Rectal smooth muscle tissue (tissue), 1 donor: ENCODE results near the gene CFAP57.

ENCODE experiments used
- H3K27ac ChIP-seq: one replicate; pipeline ENCODE4 v1.7.0; 2013; ENCODE audit warnings: low read depth, low read length, inconsistent platforms
- H3K27me3 ChIP-seq: one replicate; pipeline ENCODE4 v1.7.0; 2013; ENCODE audit warnings: low read length; ENCODE audit not compliant: control insufficient read depth, insufficient read depth
- H3K36me3 ChIP-seq: one replicate; pipeline ENCODE4 v1.7.0; 2013; ENCODE audit warnings: low read length; ENCODE audit not compliant: control insufficient read depth, insufficient read depth
- H3K4me1 ChIP-seq: one replicate; pipeline ENCODE4 v1.7.0; 2013; ENCODE audit warnings: low read length; ENCODE audit not compliant: control insufficient read depth, insufficient read depth
- H3K4me3 ChIP-seq: one replicate; pipeline ENCODE4 v1.7.0; 2013; ENCODE audit warnings: low read length
- H3K9ac ChIP-seq: one replicate; pipeline ENCODE4 v1.7.0; 2013; ENCODE audit warnings: low read length

Gene CFAP57

DNA sequence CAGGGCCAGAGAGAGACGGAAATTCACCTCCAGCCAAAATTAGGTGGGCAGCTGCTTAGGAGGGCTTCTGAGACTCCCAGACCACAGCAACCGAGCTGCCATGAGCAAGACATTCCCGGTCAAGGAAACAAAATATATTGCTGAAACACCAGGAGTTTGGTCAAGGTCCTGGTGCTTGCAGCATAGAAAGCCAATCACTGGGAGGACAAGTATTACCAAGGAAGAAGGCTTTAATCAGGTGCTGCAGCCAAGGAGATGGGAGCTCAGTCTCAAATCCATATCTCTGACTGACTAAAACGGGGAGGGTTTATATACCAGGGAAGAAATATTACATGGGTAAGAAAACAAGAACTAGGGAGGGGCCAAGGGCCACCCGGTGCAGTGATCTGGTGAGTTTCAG is 78.9 kb downstream of the CFAP57 start:
- no peaks in the 10 kb centered on the region for H3K27me3 ChIP-seq
- H3K27ac ChIP-seq, result no peak overlapping the region
- no peak overlapping the region for H3K4me3 ChIP-seq
- H3K4me1 ChIP-seq, result no peaks in the 10 kb centered on the region
- no peaks in the 10 kb centered on the region for H3K36me3 ChIP-seq
- no peak overlapping the region for H3K9ac ChIP-seq

GRCh38 chr1:43252225-43252624 is 80.1 kb downstream of the CFAP57 start:
- Histone ChIP-seq H3K27me3 (no peaks in the 10 kb centered on the region), H3K4me3 (no peak overlapping the region), H3K27ac (no peak overlapping the region), H3K9ac (no peak overlapping the region), H3K4me1 (no peaks in the 10 kb centered on the region), H3K36me3 (no peaks in the 10 kb centered on the region)

DNA sequence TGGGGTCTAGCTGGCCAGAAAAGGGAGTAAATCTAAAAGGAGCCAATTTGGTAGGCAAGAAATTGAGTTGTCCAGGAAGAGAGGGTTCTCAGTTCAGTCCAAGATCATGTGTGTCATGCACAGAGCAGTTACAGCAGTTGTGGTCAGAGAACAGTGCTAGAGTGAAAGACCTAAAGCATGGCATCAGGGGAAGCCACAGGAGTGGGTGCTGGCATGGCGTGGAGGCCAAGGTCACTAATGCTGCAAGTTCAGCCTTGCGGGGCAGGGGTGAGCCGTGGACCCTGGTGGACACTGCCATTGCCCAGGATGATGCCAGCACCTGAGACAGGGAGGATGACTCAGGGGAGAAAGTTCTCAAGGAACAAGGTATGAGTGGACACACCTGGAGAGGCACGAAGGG is 81.0 kb downstream of the CFAP57 start:
- no peaks in the 10 kb centered on the region for H3K27me3 ChIP-seq
- no peaks in the 10 kb centered on the region for H3K36me3 ChIP-seq
- H3K27ac ChIP-seq, result no peak overlapping the region
- H3K4me1 ChIP-seq, result no peaks in the 10 kb centered on the region
- no peak overlapping the region for H3K4me3 ChIP-seq
- H3K9ac ChIP-seq, result no peak overlapping the region

GRCh38 chr1:43253876-43254275 is 81.7 kb downstream of the CFAP57 start:
- H3K4me3 ChIP-seq, result no peak overlapping the region
- H3K27me3 ChIP-seq, result no peaks in the 10 kb centered on the region
- no peak overlapping the region for H3K9ac ChIP-seq
- H3K27ac ChIP-seq, result no peak overlapping the region
- no peaks in the 10 kb centered on the region for H3K36me3 ChIP-seq
- H3K4me1 ChIP-seq, result no peaks in the 10 kb centered on the region

DNA sequence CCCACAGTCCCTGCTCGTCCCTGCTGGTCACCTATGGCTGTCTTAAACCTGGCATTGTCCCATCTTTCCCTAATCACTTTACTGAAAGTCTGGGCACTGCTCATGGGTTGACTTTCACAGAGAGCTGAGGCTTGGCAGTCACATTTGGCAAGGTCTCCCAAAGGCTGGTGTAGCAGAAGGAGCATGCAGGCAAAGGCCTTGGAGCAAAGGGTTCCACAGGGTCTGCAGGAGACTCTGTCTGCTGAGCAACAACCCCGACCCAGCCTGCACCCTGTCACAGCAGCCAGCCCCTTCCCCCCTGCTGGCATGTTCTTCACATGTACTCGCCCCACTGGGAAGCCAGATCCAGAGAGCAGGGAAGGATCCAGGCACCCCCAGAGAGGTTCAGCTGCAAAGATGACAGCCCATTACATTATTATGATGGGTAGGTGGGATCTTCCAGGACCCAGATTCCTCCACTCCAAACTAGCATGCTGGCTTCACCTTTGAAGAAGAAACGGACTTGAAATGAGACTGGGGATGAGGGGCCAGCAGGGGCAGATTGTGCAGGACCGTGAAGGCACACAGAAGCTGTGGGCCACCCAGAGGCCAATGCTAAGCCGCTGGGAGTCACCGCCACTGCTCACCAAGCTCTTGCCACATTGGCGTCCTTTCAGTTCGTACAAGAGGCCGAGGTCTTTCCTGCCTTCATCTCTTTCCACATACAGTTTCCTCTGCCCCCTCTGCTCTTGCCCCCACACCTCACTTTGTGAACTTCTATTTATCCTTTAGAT is 83.5 kb downstream of the CFAP57 start:
- Histone ChIP-seq H3K36me3 (no peaks in the 10 kb centered on the region), H3K4me3 (no peak overlapping the region), H3K4me1 (no peaks in the 10 kb centered on the region), H3K27ac (no peak overlapping the region), H3K27me3 (no peaks in the 10 kb centered on the region), H3K9ac (no peak overlapping the region)

DNA sequence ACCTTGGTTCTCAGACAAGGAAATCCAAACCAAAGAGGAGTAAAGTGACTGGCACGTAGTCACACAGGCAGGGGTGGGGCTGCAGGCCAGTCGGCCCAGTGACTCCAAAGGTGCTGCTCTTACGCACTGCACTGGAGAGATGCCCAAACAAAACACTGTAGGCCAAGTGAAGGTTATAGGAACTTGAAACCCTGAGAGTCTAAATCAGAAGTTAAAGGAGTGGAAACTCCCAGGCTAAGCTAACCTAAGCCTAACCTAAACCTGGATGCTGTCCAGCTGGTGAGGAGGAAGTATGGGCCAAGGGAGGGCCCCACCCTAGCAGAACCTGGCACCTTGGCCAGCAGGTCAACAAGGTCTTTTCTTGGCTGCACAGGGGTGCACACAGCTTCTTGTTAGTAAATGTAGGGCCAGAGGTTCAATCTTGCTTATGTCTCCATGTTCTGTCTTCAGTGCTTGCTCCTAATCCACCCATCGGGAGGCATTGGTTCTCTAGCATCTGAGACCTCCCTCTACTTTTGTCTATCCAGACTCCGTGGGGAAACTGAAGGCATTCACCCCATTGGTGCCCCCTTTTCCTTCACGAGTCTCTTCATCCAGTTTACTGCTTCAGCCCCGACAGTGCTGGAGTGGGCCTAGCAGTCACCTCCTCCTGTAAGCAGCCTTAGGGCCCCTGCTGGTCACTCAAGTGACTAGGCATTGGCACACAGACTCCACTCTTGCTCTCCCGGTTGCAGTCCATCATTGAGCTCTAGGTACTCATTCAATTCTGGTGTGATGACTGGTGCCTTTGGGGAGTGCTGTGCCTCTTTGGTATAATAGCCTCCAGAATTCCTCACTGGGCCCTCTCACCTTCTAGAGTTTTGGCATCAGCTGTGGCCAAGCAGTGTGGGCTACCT is 84.8 kb downstream of the CFAP57 start:
- no peak overlapping the region for H3K4me3 ChIP-seq
- H3K4me1 ChIP-seq, result no peaks in the 10 kb centered on the region
- no peaks in the 10 kb centered on the region for H3K27me3 ChIP-seq
- H3K9ac ChIP-seq, result no peak overlapping the region
- H3K27ac ChIP-seq, result no peak overlapping the region
- H3K36me3 ChIP-seq, result no peaks in the 10 kb centered on the region

DNA sequence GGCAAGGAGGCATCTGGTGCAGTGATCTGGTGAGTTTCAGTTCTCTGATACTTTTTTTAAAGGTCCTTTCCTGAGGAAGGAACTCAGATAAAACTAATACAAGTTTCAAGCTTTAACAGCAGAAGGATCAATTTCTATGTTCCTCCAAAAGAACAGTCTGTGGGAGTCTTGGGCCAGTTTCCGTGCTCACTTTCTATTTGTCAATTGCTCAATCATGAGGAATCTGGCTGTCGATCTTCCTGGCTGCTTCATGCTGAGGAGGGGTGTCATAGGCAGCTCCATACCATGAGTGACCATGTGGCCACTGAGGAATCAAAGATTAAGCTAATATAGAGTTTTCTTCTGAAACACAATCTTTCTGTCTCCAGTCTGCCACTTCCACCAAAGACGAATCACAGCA is 86.2 kb downstream of the CFAP57 start:
- no peaks in the 10 kb centered on the region for H3K4me1 ChIP-seq
- H3K27ac ChIP-seq, result no peak overlapping the region
- no peak overlapping the region for H3K9ac ChIP-seq
- H3K27me3 ChIP-seq, result no peaks in the 10 kb centered on the region
- no peaks in the 10 kb centered on the region for H3K36me3 ChIP-seq
- no peak overlapping the region for H3K4me3 ChIP-seq

- H3K4me1 ChIP-seq, result no peaks in the 10 kb centered on the region
- no peak overlapping the region for H3K27ac ChIP-seq
- peaks cover 8% of the 10 kb centered on the region for H3K27me3 ChIP-seq
- no peak overlapping the region for H3K4me3 ChIP-seq
- H3K9ac ChIP-seq, result no peak overlapping the region
- H3K36me3 ChIP-seq, result no peaks in the 10 kb centered on the region
Observed at GRCh38 chr1:43265431-43265830, 93.3 kb downstream of the CFAP57 start.

DNA sequence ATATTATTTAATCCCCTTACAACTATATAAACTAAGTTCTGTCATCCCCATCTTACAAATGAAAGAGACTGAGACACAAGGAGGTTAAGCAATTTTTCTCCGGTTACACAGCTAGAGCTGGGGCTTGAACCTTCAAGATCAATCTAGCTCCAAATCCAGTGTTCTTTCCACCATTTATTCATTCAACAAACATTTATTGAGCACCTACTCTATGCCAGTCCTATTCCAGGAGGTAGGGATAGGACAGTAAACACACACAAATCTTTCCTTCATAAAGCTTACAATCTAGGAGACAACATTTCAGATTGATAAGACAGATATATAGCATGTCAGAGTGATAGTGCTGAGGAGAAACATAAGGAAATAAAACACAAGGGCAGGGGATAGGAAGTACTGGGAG is 94.8 kb downstream of the CFAP57 start:
- Histone ChIP-seq H3K27me3 (peaks cover 9% of the 10 kb centered on the region), H3K4me3 (no peak overlapping the region), H3K27ac (no peak overlapping the region), H3K4me1 (no peaks in the 10 kb centered on the region), H3K9ac (no peak overlapping the region), H3K36me3 (no peaks in the 10 kb centered on the region)

DNA sequence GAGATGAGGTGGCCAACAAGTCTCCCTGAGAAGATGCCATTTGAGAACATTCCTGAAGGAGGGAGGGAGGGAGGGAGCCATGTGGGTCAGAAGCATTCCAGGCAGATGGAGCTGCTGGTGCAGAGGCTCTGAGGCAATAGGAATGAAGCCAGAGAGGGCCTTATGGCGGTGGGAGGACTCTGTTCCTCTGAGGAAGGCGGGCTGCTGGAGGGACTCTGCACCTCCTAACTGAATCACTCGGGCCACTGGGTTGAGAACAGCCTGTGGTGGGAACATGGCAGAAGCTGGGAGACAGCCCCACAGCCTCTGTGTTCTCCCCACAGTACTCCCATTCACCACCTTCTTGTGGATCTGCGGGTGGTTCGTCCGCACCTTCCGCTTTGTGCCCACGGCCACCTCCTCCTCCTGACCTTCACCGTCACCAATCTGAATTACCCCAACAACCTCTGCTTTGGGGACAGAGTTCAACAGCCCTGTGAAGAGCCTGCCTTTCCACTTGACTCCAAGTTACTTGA is 95.2 kb downstream of the CFAP57 start:
- H3K9ac ChIP-seq, result no peak overlapping the region
- no peaks in the 10 kb centered on the region for H3K4me1 ChIP-seq
- H3K27ac ChIP-seq, result no peak overlapping the region
- H3K27me3 ChIP-seq, result peaks cover 9% of the 10 kb centered on the region
- H3K4me3 ChIP-seq, result no peak overlapping the region
- H3K36me3 ChIP-seq, result no peaks in the 10 kb centered on the region

DNA sequence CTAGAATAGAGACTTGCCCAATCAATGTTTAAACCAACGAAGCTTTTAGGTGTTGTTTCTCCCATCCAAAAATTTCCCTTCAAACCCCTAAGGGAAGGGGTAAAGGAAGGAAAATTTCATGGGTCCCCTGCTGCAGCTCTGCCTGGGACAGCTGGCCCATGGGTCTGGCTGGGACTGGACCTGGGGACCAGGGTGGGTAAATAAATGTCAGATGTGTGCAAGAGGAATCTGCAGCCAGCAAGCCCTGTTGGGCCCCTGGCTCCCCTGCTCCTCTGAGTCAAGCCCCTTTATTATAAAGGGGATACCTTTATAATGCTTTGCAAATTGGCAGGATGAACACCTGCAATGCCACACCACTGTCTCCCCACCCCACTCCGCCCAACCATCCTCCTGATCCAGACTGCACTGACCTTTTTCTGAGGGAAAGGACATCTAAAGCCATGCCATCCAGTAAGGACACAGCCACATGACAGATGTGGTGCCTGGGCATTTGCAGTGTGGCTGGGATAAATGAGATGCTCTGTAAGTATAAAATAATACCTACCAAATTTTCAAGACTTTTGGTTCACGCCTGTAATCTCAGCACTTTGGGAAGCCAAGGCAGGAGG is 95.8 kb downstream of the CFAP57 start:
- H3K36me3 ChIP-seq, result no peaks in the 10 kb centered on the region
- peaks cover 9% of the 10 kb centered on the region for H3K27me3 ChIP-seq
- no peak overlapping the region for H3K9ac ChIP-seq
- H3K4me3 ChIP-seq, result no peak overlapping the region
- H3K4me1 ChIP-seq, result no peaks in the 10 kb centered on the region
- H3K27ac ChIP-seq, result no peak overlapping the region

GRCh38 chr1:43269627-43270375 is 97.7 kb downstream of the CFAP57 start, which contains the start of gene TMEM125:
TMEM125 (plus strand) TSS chr1:43269983; CDS start chr1:43272723, 2,740 bp downstream.
- Histone ChIP-seq H3K27me3 (peaks cover 9% of the 10 kb centered on the region), H3K4me1 (no peaks in the 10 kb centered on the region), H3K9ac (no peak within 1 kb of the TSS), H3K4me3 (peak within 1 kb of the TSS; percentile 44), H3K27ac (no peak within 1 kb of the TSS), H3K36me3 (no peaks in the 10 kb centered on the region)
